Thyroid gland (tissue), 4 donors: ENCODE data around the gene ZNF772.

Experiments
- CTCF ChIP-seq, 6 experiments: fragments of 200-600 bp in 3 of 6; fragments of 450-650 bp in 3 of 6; sonication (generic) in 3 of 6; IDR thresholded peaks; one replicate each; pipeline ENCODE4 v1.5.1; 2016 to 2019; ENCODE audit warnings: antibody characterized with exemption in 6 of 6, mild to moderate bottlenecking in 2 of 6, inconsistent platforms in 1 of 6, moderate library complexity in 1 of 6
- POLR2A ChIP-seq, 2 donors: fragments of 450-650 bp; IDR thresholded peaks; one replicate each; pipeline ENCODE4 v1.6.1; 2017; ENCODE audit warnings: antibody characterized with exemption in 2 of 2, mild to moderate bottlenecking in 2 of 2, moderate library complexity in 1 of 2

DNA sequence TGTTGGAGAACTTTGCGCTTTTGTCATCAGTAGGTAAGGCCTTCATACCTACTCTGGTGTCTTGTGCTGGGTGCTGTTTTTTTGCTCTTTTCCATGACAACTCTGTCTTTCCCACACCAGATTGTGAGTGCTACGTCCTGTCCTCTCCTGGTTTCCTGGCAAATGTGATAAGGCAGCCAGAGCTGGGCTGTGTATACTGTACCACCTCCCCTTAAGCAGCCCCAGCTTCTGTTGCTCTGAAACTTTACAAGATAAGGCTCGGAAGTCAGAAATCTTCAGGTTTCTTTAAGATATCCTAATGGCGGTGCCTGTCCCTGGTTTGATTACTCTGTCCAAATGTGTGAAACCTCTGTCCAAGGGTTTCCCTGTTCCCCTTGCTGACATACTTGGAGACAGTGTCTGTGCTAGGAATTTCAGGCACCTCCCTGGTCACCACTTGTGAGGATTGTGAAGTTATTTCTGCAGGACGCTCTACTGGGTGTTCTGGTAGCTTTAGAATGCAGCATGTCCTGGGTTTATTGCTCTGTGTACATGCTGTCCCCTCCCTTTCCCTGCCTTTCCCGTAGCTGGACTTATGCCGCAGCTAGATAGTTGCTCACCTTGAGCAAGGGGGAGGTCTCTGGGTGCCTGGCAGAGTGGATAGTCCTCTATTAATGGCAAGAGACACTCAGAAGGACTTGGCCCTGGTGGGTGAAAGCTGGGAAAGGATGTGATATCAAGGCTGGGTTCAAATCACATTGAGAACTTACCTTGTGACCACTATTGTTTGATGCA lies 35.2 kb downstream of the ZNF772 start:
- TF ChIP-seq CTCF (IDR thresholded peaks at IDR 0.05), result no peak
- no peak for TF ChIP-seq POLR2A (IDR thresholded peaks at IDR 0.05)
